HG03469 (cell line): ENCODE measurements around the gene CCL25.

Experiments used
- ATAC-seq: cut with Tn5 transposase; IDR thresholded peaks from one replicate; pipeline ENCODE4 v1.9.1; 2021; ENCODE audit warnings: mild to moderate bottlenecking, moderate library complexity, moderate number of reproducible peaks; ENCODE audit not compliant: unreplicated experiment

Gene CCL25

DNA sequence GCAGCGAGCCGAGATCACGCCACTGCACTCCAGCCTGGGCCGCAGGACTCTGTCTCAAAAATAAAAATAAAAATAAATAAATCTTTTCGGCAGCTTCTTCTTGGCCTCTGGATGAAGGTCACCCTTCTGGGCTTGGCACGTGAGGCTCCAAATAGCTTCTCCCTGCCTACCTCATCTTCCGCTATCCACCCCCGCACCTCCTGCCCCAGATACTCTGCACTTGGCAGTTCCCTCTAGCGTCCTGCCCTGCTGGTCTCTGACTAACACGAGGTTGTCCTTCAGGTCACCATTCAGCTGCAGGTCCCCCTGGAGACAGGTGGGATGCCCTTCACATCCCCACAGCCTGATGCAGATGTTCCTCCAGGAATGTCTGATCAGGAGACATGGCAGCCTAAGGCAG, 8.5 kb upstream of the CCL25 start:
- no peak for ATAC-seq

DNA sequence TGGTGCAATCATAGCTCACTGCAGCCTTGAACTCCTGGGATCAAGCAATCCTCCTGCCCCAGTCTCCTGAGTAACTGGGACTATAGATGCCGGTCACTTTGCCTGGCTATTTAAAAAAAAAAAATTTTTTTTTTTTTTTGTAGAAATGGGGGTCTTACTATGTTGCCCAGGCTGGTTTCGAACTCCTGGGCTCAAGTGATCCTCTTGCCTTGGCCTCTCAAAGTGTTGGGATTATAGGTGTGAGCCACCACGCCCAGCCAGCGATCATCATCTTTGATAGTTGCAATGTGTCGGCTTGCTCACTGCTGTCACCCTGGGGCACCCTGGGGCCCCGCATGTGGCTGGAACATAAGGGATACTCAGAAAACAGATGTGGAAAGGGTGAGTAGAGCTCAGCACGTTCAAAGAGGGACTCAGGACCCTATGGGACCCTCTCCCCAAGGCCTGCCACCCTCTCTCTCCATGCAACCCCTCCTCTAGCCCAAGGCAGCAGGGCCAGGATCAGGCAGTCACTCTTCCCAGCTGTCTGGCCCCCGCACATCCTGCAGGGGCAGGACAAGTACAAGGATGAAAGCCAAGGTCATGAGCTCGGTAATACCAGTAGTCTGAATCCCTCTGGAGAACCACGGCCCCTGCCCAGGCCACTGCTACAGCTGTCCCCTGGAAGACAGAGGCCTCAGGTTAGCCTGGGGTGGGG, 6.5 kb upstream of the CCL25 start:
- no peak for ATAC-seq

DNA sequence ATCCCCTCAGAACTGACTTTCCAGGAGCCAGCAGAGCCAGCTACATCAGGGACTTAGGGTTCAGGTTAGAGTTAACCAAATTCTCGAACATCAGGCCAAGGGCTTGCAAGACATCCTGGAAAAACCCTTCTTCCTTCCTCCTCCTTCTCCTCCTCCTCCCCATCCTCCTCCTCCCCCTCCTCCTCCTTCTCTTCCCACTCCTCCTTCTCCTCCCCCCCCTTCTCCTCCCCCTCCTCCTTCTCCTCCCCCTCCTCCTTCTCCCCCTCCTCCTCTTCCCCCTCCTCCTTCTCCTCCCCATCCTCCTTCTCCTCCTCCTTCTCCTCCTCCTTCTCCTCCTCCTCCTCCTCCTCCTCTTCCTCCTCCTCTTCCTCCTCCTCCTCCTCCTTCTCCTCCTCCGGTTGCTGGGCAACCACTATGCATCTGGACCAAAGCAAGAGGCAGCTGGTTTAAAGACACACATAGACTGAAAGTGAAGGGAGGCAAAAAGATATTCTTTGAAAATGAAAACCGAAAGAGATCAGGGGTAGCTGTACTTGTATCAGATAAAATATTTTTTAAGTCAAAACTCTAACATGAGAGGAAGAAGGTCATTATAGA, 5.9 kb upstream of the CCL25 start:
- ATAC-seq: no peak

DNA sequence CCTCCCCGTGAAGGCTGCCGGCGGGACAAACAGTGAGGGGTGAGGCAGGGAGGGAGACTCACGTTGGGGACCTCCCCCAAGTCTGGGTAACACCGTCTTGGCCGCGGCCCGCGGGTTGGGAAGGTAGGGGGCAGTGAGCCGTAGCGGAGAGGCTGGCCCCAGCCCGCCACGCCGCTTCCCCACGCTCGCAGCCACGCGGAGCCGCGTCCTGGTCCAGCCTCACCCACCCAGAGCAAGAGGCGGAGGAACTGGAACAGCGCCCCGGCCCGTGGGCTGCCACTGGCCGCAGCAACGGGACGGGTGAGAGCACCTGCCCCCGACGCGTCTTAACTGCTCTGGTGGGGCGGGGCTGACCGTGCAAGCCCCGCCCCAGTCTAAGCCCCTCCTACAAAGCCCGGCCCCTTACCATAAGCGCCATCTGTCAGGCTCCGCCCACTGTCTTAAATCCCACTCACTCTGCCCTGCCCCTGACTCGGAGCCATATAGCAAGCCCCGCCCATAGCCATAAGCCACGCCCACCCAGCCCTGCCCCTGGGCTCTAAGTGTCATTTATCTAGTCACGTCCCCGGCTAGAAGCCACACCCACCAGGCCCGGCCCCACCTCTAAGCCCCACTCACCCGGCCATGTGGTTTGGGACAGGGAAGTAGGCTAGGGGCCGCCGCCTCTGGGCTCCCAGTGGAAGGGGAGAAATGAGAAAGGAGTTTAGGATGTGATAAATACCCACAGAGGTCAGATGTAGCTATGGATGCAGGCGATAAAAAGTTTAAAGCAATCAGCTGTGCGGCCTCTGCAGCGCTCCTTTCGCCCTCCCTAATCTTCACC, 2.1 kb upstream of the CCL25 start:
- peak; percentile 59 for ATAC-seq

DNA sequence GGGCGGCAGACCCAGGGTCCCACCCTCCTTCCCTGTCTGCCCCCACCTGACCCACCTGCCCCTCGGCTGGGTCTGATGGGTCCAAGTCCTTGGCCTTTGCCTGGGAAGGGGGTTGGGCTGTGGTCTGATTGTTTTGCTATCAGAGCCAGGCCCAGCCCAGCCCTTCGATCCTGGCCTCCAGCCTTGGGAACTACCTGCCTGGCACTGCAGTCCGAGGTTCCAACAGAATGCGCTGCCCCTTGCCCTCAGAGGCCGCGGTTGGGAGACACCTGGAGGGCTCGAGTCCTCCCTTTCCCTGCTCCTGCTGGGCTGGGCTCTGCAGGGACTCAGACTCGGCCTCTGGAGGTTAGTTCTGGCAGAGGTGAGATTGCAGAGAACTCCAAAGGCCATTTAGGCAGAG, 1.6 kb downstream of the CCL25 start:
- ATAC-seq: no peak

DNA sequence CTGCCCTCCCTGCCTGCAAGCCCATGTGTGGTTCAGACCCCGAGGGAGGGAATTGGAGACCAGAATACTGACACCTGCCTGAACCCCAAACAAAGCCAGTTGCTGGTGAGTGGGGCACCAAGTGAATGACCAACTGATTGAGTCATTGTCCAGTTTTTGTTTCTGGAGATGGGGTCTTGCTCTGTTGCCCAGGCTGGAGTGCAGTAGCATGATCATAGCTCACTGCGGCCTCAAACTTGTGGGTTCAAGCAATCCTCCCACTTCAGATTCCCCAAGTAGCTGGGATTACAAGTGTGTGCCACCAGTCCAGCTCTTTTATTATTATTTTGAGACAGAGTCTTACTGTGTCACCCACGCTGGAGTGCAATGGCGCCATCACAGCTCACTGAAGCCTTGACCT, 4.0 kb downstream of the CCL25 start:
- no peak for ATAC-seq

DNA sequence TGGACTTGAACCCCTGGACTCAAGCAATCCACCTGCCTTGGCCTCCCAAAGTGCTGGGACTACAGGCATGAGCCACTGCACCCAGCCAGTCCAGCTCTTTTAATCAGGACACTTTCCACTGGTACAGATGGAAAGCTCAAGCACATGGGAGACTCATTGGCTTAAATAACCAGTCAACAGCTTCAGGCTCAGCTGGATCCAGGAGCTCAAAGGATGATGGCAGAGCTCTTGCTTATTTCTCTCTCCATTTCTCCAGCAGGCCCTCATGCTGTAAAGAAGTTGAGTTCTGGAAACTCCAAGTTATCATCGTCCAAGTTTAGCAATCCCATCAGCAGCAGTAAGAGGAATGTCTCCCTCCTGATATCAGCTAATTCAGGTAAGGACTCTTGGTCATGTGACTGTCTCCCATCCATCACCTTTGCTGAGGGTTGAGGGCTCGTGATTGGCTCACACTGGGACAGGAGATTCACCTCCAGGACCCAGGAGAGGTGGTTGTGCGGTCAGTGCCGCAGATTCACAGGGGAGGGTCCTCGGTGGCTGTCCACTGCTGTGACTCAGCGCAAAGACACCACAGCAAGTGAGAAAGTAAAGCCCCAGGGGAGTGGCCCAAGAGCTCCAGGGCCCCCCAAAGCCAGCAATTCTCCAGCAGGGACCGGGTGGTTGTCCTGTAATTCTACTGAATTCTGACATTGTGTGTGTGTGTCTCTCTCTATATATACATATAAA, 5.1 kb downstream of the CCL25 start:
- no peak for ATAC-seq

DNA sequence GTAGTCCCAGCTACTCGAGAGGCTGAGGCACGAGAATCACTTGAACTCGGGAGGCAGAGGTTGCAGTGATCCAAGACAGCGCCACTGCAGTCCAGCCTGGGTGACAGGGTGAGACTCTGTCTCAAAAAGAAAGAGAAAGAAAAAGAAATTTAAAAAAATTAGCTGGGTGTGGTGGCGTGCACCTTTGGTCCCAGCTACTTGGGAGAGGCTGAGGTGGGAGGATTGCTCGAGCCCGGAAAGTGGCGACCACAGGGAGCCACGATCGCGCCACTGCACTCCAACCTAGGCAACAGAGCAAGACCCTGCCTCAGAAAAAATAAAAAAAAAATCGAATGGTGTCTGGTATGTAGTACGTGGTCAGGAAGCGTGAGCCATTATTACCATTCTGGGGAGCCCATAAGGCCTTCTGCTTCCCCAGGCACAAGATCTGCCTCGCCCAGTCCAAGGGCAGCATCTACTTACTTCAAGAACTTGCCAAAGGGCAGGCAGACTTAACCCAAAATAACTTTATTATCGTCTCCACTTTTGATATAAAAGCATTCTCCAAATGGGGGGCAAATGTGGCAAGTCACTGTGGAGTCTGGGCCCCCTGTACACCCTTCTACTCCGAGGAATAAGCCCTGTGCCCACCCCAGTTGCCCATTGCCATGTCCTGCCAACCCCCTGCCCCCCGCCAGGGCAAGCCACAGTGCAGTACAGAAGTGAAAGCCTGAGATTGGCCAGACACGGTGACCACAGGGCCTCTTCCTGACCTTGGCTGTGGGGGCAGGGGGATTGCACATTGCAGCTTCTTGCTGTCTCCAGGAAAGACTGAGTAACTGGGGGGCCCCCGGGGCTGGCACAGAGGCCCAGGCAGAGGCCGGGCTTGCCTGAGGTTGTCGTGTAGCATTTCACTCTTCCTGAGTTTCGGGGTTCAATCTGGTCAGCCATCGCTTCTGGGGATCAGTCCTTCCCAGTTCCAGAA, 12.6 kb downstream of the CCL25 start:
- no peak for ATAC-seq

DNA sequence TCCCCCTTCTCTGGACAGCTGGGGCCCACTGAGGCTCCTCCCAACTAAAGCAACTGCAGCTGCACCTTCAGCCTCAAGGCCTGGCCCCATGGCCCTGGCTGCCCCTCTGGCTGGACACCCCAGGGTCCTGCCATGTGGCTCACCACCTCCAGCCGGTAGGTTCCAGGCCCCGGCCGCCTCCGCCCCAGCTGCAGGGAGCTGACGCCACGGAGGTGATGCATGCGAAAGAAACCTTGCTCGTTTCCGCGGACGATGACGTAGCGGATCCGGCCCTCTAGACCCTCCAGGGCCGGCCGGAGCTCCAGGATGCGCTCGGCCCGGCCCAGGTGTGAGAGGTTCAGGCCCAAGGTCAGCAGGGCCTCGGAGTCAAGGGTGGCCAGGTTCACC, 13.3 kb downstream of the CCL25 start:
- ATAC-seq: no peak

DNA sequence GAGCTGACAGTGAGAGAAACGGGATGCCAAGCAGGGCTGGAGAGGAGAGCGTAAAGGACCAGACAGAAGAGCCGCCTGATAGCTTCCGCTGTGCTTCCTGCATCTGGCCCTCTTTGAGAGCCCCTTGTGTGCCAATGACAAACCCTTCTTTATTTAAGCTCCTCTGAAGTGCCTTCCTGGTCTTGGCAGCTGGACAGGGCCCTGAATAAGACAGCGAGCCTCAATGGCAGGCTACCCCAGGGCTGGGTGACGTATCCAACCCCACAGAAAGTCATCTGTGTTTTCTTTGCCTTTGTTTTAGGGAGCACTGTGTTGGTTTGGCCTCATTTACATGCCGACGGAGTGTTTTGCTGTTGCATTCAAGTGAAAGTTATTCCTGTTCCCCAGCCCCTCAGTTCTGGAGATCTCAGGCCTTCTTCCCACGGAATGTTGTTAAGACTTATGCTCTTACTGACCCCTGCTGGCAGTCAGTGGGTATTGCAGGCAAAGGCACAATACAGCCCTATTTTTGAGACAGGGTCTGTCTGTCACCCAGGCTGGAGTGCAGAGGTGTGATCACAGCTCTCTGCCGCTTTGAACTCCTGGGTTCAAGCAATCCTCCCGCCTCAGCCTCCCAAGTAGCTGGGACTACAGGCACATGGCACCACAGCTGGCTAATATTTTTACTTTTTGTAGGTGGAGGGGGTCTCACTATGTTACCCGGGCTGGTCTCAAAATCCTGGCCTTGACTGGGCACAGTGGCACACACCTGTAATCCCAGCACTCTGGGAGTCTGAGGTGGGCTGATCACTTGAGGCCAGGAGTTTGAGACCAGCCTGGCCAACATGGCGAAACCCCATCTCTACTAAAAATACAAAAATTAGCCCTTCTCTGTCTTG, 16.8 kb downstream of the CCL25 start:
- ATAC-seq: no peak

DNA sequence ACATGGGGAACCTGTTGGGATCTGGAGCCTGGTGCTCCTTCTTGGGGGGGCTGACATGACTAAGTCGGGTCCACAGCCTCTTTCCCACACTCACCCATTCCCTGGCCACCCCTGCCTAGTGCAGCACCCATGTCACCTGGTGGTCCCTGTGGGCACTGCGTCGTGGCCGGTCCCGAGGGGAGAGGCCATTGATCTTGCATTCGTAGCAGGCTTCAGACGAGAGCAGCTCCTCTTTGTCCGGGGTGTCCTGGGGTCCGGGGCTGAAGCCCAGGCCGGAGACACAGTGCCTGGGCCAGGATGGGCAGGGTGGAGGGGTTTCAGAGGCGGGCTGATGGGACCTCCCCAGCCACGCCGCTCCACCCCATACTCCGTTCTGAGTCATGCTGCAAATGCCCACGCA, 19.4 kb downstream of the CCL25 start:
- no peak for ATAC-seq

DNA sequence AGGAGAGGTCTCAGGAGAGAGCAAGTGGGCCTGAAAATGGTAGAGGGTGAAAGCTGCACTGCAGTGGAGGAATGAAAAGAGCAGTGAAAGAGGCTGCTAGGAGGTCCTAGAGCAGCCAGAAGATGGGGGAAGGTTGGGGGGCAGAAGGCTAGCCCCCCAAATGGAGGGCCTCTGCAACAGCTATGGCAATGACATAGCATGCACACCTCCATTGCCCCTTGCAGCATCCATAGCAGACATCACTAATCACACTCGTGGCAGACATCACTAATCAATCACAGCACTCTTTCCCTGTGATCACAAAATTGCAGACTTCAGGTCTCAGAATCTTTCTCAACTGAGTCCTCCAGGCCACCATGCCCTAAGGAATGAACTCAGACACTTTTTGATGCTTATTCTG, 21.9 kb downstream of the CCL25 start:
- no peak for ATAC-seq

DNA sequence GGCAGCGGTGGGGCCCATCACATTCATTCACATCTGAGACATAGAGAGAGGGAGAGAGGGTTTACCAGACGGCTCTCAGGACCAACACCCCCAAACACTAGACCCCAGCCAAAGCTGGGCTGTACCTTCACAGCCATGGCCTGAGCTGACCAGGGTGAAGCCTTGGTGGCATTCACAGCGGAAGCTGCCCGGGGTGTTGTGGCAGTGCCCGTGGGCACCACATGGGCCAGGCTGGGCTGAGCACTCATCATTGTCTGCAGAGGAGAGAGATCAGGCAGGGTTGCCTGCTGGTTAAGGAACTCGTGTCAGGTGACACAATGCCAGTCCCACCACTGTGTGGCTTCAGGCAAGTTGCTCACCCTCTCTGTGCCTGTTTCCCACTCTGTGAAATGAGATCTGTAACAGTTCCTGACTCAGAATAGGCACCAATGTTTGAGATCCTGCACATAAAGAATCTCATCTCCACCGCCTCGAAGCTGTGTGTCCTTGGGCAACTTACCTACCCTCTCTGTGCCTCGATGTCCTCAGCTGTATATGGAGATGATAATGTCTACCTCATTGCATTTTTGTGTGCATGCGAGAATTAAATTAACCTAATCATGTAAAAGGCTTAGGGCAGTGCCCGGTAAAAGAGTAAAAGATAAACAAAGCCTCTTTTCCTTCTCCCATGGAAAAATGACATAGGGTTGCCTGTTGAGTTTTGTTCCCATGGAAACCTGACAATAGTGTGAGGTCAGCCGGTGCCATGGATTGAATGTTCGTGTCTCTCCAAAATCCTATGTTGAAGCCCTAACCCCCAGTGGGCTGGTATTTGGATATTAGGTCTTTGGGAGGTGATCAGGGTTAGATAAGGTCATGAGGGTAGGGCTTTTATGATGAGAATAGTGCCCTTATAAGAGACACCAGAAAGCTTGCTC, 22.9 kb downstream of the CCL25 start:
- ATAC-seq: no peak

DNA sequence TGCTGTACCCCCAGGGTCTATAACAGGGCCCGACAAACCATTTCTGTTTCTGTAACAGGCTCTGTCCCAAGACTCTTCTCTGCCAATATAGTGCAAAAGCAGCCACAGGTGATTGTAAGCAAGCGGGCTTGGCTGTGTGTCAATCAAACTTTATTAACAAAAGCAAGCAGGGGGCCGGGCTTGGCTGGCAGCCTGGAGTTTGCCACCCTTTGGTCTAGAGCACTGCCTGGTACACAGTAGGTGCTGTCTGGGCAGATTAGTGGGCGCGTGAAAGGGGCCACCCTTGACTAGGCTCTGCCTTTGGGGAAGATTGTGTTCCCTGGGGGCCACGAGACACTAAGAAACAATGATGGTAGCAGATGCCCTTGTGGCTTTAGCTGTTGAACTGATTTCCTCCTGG, 27.4 kb downstream of the CCL25 start:
- ATAC-seq: no peak

DNA sequence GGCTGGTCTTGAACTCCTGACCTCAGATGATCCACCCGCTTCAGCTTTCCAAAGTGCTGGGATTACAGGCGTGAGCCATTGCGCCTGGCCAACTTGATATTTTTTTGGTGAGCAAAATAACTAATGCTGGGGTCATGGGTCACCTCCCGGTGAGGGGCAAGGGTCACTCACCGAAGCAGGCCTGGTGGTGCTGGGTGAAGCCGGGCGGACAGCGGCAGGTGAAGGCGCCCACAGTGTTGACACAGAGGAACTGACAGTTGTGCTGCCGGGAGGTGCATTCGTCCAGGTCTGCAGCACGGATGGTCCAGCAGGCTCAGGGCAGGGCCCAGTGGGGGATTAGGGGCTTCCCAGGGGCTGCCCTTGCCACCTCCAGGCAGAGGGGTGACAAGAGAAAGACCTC, 28.3 kb downstream of the CCL25 start:
- no peak for ATAC-seq

DNA sequence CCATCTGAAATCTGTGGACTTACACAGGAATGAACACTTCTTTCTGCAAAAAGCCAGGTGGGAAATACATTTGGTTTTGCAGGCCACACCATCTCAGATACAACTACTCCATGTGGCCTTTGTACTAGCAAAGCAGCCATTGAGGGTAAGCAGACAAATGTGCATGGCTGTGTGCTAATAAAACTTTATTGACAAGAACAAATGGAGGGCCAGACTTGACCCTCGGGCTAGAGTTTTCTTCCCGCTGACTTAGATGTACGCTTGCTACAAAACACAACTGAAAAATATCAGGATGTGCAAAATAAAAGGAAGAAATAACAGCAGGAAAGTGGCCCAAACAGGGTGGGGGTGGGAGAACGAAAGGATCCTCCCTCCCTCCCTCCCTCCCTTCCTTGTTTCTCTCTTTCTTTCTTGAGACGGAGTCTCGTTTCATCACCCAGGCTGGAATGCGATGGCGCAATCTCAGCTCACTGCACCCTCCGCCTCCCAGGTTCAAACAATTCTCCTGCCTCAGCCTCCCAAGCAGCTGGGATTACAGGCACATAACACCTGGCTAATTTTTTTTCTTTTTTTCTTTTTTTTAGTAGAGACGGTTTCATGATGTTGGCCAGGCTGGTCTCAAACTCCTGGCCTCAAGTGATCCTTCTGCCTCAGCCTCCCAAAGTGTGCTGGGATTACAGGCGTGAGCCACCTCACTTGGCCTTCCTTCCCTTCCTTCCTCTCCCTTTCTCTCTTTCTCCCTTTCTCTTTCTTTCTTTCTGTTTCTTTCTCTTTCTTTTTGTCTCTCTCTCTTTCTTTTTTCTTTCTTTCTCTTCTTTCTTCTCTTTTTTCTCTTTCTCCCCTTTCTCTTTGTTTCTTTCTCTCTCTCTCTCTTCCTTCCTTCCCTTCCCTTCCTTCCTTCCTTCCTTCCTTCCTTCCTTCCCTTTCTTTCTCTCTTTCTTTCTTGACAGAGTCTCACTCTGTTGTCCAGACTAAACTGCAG, 29.3 kb downstream of the CCL25 start:
- no peak for ATAC-seq

DNA sequence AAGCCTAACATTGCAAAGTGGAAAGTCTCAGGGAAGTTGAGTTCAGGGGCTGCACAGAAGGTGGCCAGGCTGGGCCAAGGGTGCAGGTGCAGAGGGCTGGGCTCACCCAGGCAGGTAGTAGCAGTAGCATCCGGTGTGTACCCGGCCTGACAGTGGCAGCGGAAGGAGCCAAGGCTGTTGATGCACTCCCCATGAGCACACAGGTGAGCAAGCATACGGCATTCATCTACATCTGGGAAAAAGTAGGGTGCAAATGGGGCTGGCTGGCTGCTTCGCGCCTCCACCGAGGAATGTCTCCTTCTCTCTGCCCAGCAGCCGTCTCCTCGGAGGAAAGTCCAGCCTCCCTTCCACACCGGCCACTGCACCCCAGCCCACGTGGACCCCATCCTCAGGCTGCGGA, 30.6 kb downstream of the CCL25 start:
- no peak for ATAC-seq
